GM18511 (cell line): ENCODE measurements around the gene LBHD2.
"Not testable (repeated sequence)": the region's sequence is repeated elsewhere in the genome, so short reads cannot be mapped to it uniquely, and the experiment has no call there.

Experiments
- ATAC-seq: cut with Tn5 transposase; IDR thresholded peaks from one replicate; pipeline ENCODE4 v1.9.1; 2021; ENCODE audit warnings: mild to moderate bottlenecking, moderate library complexity; ENCODE audit not compliant: unreplicated experiment

LBHD2 gene

GRCh38 chr14:103117499-103117898 lies 33.5 kb downstream of the LBHD2 start:
- not testable (repeated sequence) for ATAC-seq

GRCh38 chr14:103118018-103118662 lies 34.1 kb downstream of the LBHD2 start:
- no peak for ATAC-seq

DNA sequence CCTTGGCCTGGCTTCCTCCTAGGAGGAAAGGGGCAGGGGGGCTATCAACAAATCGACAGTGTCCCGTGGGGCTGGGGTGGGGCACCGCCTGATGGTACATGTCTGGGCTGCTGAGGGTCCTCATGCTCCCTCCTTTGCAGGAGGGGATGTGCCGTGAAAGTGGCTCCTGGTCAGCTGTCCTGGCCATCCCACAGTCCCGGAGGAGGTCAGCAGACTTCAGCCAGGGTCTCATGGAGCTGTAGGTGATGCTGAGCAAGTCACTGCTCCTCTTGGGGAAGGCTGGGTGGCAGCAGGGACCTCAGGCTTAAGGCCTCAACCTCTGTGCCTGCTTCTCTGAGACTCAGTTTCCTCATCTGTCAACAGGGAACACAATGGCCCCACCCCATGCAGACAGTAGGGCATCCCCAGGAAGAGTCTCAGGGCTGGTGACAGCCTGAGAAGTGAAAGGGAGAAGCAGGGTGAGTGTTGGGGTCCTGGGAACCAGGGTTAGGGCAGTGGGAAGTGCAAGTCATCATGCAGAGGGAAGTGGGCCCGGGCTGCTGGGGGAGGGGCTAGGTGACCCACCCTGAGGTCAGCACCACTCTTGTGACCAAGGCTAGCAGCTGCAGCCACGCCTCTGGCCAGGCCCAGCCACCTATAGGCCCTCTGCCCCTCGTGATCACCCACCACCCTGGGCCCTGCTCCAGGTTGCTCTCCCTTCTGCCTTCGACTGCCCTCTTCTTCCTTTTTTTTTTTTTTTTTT lies 34.8 kb downstream of the LBHD2 start:
- no peak for ATAC-seq

DNA sequence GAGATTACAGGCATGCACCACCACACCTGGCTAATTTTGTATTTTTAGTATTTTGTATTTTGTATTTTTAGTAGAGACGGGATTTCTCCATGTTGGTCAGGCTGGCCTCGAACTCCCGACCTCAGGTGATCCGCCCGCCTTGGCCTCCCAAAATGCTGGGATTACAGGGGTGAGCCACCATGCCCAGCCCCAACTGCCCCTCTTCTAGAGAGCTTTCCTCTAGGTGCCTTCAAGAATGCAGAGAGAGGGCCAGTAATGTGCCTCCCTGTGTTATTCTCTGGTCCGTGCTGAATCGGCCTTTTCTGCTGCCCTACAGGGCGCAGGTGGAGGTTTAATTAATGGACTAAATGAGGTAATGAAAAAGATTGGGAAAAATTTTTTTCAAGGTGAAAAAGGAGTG lies 35.5 kb downstream of the LBHD2 start:
- not testable (repeated sequence) for ATAC-seq

GRCh38 chr14:103121121-103121845 lies 37.3 kb downstream of the LBHD2 start:
- ATAC-seq = no peak

DNA sequence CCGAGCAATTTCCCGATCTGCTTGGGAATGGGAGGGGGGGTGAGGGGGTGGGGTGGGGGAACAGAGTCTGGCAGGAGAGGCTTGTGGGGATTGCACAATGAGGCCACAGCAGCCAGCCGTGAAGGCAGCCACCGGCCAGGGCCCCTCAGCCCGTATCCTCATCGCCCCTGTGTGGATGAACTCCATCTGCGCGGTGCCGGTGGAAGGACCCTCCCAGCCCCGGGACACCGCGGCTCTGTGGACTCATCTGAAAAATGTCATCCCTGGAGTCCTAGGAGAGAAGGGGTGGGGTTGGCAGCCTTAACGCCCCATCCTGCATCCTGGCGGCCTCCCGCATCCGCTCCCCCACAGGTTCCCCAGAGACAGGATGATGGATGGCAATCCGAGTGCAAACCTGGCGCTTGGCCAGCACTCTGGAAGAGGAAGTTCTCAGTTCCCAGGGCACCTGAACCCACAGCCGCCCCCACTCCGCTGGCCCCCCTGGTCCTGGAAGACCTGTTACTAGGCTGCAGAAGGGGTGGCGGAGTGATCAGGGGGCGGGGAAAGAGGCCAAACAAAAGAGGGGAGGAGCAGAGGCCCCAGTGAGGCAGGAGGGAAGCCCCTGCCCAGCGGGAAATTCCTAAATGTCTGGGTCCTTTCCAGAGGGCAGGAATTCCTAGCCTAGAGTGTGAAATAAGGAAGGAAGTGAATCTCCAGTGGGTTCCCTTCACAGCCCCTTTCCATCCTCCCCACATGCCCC lies 38.0 kb downstream of the LBHD2 start:
- no peak for ATAC-seq

DNA sequence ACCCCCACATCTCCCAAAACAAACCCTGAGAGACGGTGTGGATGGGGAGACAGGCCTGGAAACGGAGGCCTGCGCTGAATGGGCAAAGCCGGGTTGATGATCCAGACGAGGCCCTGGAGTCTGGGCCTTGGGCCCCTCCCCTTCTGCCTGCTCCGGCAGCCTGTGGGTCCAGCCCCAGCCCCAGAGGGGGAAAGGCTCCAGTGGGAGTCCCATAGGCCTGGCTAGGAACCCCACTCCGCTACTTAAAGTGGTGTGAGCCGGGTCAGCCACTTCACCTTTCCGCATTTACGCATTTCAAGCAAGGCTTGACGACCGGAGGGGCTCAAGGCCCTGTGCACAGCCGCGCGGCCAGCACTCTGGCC lies 38.6 kb downstream of the LBHD2 start:
- ATAC-seq = no peak

DNA sequence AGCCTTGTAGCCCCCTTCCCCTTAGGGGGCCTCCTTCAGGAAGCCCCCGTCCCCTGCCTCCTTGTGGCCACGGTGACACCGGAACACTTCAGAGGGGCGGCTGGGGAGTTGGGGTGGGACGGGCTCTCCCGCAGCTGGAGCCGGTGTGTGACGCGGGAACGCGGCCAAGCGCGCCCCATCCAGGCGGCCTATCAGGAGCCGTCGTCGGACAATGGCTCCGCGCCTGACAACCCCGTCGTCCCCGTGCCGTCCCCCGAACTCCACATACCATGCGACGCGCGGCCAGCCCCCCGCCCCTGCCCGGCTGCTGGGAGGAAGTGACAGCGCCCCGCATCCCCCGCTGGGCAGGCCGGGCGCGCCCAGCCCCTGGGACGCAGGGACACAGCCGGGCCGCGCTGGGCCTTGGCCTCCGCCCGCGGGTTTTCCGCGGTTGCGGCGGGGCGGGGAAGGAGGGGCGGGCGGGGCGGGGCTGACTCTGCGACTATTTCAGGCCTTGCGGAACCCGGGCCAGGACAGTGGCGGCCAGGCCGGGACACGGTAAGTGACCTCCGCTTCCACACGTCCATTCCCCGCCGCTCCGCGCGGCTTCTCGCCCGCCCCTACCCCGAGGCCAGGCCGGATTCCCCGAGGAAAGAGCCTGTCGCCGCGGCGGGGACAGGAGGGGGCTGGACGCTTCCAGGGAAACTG lies 39.1 kb downstream of the LBHD2 start, which contains the start of gene TNFAIP2:
TNFAIP2 (plus strand) TSS at position 515 of the 687 bp plus-strand sequence. CDS start 2,997 bp downstream, outside the sequence.
- no peak for ATAC-seq

DNA sequence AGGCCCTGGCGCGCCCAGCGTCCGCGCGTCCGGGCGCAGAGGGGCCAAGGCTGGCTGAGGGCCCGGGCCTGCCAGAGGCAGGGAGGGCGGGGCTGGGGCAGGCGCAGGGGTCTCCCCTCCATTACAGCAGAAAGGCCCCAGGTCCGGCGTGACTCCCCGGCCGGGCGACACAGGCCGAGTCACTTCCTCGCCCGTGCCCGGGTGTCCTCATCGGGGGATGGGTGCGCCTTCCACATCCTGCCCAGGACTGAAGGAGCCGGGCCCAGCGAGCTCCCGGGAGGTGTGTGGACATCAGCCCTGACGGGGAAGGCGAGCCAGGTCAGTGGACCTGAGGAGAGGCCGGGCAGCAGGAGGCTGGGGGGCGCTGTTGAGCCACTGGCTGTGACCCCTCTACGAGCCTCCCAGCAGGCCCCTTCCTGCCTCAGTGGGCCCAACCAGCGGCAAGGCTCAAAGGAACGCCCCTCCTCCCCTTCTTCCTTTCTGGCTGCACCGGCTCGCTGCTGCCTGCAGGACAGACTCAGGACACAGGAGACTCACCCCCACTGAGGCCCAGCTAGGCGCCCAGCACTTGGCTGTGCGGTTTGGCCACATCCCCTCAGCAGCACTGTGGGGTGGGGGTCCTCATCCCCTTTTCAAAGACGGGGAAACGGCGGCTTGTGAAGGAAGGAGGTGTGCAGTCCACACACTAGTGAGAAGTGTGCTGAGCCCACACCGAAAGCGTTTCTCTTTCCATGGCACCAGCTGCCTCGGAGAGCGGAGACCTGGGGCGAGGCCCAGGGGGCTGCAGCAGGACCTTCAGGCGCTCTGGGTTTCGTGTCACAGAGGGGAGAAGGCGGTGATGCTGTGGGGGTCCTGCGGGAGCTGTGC lies 39.9 kb downstream of the LBHD2 start:
- ATAC-seq = no peak

DNA sequence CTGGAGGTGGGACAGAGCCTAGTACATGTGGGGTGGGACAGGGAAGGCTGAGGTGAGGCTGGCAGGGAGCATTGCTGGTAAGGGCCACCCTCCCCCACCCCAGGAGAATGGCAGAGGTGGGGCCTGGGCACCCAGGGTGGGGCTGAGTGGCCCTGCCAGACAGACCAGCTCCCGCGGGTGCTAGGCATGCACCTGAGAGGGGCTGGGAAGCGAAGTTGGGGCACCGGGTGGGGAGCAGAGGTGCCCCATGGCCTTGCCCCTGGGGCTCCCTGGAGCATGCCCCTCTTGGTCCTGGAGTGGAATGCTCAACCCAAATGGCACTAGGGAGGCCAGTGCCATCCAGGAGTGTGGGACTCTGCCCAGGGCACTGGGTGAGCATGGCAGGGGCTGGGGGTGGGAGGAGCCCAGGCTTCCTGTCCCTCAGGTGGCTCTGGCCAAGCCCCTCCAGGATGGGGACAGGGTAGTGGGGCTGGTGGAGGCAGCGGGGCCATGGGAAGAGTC lies 40.5 kb downstream of the LBHD2 start:
- no peak for ATAC-seq

- no peak for ATAC-seq
These were observed 41.4 kb downstream of the LBHD2 start for GRCh38 chr14:103125098-103126070.

GRCh38 chr14:103126088-103126872 lies 42.3 kb downstream of the LBHD2 start:
- no peak for ATAC-seq

DNA sequence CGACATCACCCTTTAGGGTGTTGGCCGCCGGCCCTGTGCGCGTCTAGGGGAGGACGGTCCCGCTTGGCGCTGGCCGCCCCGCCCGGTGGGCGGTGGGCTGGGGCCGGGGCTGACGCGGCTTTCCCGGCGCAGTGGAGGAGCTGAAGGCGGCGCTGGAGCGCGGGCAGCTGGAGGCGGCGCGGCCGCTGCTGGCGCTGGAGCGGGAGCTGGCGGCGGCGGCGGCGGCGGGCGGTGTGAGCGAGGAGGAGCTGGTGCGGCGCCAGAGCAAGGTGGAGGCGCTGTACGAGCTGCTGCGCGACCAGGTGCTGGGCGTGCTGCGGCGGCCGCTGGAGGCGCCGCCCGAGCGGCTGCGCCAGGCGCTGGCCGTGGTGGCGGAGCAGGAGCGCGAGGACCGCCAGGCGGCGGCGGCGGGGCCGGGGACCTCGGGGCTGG lies 42.9 kb downstream of the LBHD2 start:
- no peak for ATAC-seq

GRCh38 chr14:103127356-103127755 lies 43.3 kb downstream of the LBHD2 start:
- ATAC-seq = no peak

DNA sequence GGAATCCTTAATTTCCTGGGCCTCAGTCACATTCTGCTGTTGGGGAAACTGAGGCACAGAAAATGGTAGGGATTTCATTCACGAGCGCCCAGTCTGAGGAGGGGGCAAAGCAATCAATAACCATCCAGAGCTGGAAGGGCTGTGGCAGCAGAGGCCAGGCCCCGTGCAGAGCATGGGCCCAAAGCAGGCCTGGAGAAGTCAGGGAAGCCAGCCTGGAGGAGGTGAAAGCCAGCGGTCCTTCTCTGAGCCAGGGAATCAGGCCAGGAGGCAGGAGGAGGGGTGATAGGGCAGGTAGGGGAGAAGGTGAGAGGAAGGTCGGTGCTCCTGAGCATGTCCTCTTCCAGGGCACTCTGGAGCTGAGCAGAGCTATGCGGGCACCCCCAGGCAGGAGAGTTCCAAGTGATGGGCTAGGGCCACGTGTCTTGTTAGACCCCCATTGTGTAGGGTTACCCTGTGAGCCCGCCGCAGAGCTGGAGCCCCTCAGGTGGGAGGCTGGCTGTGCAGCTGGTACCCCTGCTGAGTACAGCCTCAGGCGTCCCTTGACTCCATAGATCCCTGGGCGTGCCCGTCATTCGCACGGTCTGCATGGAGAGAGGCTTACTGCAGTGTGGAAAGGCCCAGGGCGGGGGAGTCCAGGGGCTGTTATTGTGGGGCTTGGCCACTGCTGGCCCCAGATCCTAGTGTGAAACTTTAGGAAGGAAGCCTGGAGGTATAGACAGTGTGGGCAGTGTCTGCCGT lies 44.0 kb downstream of the LBHD2 start:
- no peak for ATAC-seq

- no peak for ATAC-seq
These were observed 44.8 kb downstream of the LBHD2 start for GRCh38 chr14:103128631-103129300.
